Cerebellar nuclear complex (tissue), 1 donor: Measurements from ENCODE around the gene TNFRSF6B.
"Not testable (repeated sequence)": the region's sequence is repeated elsewhere in the genome, so short reads cannot be mapped to it uniquely, and the experiment has no call there.

ENCODE experiments used
- DNase-seq, 2 experiments: peaks; one replicate each; lab custom pipeline; 2025; lab: John Stamatoyannopoulos, UW

The TNFRSF6B gene, protein sequence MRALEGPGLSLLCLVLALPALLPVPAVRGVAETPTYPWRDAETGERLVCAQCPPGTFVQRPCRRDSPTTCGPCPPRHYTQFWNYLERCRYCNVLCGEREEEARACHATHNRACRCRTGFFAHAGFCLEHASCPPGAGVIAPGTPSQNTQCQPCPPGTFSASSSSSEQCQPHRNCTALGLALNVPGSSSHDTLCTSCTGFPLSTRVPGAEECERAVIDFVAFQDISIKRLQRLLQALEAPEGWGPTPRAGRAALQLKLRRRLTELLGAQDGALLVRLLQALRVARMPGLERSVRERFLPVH

DNA sequence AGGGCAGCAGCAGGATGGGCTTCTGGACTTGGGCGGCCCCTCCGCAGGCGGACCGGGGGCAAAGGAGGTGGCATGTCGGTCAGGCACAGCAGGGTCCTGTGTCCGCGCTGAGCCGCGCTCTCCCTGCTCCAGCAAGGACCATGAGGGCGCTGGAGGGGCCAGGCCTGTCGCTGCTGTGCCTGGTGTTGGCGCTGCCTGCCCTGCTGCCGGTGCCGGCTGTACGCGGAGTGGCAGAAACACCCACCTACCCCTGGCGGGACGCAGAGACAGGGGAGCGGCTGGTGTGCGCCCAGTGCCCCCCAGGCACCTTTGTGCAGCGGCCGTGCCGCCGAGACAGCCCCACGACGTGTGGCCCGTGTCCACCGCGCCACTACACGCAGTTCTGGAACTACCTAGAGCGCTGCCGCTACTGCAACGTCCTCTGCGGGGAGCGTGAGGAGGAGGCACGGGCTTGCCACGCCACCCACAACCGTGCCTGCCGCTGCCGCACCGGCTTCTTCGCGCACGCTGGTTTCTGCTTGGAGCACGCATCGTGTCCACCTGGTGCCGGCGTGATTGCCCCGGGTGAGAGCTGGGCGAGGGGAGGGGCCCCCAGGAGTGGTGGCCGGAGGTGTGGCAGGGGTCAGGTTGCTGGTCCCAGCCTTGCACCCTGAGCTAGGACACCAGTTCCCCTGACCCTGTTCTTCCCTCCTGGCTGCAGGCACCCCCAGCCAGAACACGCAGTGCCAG, at the start of gene TNFRSF6B:
TNFRSF6B (plus strand) TSS at position 25 of the 729 bp plus-strand sequence; CDS start at position 141, 116 bp downstream.
- no peak for DNase-seq

DNA sequence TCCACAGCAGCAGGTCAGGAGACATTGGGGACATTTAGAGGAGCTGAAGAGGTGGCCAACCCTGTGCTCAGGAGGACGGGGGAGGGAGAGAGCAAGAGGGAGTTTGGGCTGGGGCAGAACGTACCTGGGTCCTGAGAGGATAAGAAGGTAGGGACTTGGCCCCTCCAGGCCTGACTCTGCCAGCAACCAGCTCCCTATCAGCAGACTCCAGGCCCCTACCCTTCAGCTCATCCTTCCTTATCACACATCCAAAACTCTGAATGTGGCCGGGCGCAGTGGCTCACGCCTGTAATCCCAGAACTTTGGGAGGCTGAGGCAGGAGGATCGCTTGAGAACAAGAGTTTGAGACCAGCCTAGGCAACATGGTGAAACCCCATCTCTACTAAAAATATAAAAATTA, 48.3 kb upstream of the TNFRSF6B start:
- no peak for DNase-seq

DNA sequence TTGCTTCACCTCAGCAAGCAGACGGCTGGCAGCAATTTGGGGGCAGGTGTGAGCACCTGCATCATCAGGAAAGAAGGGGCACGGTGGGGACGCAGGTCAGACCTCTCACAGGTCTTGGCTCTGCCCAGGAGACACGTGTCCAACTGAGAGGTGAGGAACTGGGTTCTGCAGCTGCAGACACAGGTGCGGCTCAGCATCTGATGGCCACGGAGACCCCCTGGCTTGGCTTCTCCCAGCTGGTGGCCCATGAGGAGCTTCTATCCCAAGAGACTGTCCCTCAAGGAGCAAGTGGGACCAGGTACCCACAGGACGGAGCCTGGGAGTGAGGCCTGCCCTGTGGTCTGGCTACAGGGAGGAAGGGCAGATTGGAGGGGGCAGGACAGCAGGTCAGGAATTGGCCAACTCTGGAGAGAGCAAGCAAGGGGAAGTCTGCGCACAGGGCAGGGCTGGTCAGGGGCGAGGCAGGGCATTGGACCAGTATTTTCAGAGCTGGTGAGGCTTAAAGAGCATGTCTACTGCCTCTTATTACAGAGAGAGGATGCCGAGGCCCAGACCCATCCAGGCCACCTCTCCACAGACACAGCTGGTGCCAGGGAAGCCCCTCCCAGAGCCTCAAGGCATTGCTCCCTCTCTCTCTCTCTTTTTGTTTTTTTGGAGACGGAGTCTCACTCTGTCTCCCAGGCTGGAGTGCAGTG, 47.4 kb upstream of the TNFRSF6B start:
- DNase-seq: no peak

DNA sequence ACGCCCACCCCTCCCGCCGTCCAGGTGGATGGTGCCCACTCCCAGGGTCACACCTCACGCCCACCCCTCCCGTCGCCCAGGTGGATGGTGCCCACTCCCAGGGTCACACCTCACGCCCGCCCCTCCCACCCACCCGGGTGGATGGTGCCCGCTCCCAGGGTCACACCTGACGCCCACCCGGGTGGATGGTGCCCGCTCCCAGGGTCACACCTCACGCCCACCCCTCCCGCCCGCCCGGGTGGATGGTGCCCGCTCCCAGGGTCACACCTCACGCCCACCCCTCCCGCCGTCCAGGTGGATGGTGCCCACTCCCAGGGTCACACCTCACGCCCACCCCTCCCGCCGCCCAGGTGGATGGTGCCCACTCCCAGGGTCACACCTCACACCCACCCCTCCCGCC, 46.0 kb upstream of the TNFRSF6B start:
- DNase-seq: not testable (repeated sequence)

DNA sequence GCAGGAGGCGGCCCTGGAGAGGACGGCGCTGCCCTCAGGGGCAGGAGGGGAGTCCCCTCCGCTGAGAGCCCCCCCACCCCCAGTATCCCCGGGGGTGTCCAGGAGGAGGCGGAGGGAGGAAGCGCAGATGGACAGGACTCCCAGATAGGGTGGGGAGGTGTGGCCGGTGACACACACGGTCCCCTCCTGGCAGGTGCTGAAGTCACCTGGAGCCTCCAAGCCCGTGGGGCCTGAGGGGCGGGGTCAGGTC, 44.6 kb upstream of the TNFRSF6B start:
- no peak for DNase-seq

DNA sequence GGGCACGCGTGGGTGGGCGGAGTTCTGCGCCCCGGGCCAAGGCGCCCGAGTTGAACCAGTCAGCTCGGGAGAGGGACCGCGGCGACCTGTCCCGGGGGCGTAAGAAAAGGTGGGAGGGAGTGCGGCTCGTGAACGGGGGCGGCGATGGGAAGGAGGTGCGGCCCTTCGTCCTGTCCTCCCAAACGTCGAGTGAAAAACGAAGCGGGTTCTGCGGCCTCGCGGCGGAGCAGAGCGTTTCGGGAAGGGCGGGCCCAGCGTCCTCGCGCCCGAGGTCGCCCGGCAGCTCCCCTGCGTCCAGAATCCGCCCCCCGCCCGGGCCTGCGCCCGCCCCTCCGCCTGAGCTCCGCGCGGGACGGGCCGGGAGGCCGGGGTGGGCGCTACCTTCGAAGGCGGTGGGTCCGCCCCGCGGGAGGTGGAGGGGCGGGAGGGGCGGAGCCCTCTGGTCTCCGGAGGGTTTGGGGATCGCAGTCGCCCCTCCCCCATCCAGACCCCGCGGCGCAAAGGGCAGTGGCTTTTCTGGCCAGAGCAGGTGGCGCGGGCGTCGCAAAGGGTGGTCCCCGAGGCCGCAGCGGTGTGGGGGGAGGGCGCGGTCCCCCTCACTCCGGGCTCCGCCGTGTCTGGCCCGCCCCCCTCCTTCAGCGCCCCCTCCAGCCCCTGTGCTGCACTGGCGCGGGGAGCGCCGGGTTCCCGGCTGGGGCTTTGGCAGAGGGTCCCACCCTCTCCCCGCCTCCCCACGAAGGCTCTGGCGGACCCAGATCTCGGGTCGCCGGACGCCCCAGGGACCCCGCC, 44.1 kb upstream of the TNFRSF6B start:
- DNase-seq: no peak

DNA sequence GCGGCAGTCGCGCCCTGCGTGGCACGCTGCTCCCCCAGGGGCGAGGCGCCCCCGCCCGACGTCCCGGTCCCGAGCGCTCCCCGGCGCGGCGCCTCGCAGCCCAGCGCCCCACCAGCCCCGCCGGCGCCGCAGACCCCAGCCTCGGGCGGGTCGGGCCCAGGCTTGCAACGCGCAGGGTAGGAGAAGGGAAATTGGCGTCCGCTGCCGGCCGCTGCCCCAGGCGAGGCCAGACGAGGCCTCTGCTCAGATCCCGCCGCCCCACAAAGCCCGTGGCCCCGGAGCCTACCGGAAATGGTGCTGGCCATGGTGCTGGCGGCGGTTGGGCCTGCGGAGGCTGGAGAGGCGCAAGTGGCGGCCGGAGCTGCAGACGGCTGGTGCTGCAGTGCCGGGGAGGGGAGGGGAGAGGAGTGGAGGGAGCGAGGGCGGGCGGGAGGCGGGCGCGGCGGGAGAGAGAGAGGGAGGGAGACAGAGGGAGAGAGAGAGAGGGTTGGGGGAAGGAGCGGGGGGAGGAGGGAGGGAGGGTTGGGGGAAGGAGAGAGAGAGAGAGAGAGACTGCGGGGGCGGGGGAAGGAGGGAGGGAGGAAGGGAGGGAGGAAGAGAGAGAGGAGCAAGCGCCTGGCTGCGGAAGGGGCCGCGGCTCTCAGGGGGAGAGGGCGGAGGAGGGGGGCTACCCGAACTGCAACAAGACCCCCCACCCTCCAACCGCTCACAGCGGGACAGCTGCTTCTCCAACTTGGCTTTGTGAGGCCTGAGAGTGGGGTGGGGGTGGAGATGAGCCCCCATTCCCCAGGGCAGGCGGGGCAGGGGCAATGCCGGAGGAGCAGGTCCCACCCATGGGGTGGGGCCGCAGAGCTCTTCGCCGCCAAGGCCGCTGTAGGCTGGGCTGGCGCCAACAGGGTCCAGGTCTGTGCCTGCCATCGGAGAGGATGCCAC, 43.1 kb upstream of the TNFRSF6B start, which contains the start of gene STMN3:
STMN3 (minus strand) TSS at position 384 of the 933 bp plus-strand sequence; CDS start at position 305, 79 bp downstream.
- peak; percentile 59 to 61 for DNase-seq

DNA sequence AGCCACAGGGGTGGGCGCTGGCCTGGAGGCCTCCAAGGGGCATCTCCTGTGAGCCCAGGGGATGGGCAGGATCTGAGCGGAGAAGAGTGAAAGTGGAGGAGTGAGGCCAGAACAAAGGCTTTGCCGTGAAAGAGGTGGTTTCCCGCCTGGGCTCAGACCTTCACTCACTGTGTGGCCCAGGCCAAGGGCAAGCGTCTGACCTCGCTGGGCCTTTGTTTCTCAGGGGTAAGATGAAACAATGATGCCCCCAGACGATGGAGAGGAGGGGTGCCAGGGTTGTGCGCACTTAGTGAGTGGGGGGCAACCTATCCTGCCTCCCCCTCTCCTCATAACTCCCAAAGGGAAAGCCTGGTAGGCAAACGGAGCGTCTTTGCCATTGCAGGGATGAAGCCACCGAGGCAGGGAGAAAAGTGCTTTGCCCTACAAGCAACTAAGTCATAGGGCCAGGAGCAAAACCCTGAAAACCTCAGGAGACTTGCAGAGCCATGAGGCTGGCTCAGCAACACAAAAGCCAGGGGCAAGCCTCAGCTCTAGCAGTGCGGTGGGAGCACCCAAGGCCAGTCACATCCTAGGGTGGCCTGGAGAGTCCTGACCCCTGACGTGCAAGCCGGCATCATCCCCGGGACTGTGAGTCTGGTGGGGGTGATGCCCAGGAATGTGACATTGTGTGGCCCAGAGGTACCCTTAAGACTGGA, 42.3 kb upstream of the TNFRSF6B start:
- DNase-seq: no peak

DNA sequence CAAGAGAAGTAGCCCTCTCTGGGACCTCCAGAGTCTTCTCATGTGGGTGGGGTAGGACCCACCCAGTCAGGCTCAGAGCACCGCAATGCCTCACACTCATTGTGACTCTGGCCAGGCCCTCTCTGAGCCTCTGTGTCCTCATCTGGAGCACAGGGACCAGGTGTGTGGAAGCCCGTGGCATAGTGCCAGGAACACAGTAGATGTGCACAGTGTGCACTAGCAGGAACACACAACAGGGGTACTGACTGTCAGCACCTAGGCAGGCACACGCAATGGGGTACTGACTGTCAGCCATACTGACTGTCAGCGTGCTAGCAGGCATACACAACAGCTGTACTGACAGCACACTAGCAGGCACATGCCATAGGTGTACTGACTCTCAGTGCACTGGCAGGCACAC, 41.2 kb upstream of the TNFRSF6B start:
- no peak for DNase-seq

DNA sequence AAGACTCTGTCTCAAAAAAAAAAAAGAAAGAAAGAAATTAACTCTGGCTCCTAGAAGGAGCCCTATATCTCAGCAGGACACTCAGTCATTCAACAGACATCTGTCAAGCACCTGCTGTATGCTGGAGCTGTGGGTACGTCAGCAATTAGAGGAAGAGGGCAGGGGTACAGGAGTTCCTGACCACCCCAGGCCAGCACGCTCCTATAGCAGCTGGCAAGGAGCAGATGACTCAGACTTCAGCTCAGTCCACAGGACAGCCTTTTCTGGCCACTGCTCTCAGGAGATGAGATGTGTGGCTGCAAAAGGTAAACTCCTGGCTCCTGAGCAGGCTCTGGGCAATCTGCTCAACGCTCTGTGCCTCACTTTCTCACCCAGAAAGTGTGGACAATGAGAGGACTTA, 40.0 kb upstream of the TNFRSF6B start:
- no peak for DNase-seq

DNA sequence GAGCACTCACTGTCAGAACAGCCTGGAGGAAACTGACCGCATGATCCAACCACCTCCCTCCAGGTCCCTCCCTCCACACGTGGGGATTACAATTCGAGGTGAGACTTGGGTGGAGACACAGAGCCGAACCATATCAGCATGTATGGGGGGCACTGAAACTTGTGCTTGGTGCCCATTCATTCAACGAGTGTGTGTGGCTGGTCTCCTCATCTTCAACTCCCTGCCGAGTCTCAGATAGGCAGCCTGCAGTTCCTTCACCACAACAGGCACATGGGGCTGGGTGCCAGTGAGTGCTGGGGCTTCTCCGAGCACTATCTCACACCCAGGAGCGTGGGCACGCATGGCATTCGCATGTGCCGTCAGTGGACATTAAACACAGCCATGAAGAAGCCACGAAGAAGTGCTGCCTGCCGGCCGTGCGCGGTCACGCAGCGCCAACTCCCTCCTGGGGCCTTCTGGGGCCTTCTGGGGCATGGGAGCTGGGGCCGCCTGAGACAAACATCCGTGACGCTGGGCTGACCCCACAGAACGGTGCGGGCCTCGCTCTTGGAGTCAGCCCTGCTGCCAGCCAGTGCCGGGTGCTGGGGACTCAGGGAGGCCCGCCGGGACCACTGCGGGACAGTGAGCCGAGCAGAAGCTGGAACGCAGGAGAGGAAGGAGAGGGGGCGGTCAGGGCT, 39.1 kb upstream of the TNFRSF6B start:
- no peak for DNase-seq

DNA sequence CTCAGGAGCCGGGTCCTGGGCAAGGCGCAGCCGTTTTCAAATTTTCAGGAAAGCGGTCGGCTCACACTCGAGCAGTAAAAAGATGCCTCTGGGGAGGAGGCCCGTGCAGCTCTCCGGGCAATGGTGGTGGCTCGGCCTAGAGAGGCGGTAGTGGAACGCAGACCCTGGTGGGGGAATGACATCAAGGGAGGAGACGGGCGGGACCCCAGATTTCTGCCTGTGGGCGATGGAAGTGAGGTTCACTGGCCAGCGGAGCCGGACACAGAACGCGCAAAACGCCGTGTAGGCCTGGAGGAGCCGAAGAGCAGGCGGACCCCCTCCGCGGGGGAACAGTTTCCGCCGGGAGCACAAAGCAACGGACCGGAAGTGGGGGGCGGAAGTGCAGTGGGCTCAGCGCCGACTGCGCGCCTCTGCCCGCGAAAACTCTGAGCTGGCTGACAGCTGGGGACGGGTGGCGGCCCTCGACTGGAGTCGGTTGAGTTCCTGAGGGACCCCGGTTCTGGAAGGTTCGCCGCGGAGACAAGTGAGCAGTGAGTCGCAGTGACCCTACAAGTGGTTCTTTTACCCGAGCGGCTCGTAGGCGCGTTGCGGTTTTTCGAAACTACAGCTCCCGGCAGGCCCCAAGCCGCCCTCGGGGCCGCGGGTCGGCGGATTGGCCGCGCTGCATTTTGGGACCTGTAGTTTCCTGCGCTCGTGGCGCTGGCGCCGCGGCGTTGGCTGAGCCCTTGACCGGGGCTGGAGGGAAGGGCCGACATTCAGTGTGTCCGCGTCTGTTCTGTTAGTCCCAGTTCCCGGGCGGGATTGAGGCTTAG, 38.3 kb upstream of the TNFRSF6B start, which contains the start of gene RTEL1:
RTEL1 (plus strand) TSS at position 376 of the 812 bp plus-strand sequence. CDS start 1,091 bp downstream, outside the sequence.
- peak in 1 of 2 experiments; percentile 60 for DNase-seq

DNA sequence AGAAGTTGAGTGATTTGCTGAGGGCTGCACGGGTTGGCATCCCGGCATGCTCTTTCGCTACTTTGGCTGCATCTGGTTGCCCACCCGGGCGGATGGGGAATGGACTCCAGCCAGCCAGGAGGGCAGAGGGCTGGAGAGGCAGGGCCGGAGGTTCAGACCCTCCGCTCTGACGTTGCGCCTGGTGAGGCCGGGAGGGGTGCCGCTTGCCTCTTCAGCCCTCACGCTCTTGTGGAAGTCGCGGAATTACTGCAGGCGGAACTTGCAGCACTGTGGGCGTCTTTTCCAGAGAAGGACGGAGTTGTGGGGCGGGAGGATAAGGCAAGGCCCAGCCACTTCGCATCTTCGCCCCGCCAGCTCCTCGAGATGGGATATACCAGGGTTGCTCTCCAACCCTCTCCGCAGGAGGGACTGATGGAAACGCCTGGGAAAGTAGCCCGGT, 37.7 kb upstream of the TNFRSF6B start:
- DNase-seq: no peak

DNA sequence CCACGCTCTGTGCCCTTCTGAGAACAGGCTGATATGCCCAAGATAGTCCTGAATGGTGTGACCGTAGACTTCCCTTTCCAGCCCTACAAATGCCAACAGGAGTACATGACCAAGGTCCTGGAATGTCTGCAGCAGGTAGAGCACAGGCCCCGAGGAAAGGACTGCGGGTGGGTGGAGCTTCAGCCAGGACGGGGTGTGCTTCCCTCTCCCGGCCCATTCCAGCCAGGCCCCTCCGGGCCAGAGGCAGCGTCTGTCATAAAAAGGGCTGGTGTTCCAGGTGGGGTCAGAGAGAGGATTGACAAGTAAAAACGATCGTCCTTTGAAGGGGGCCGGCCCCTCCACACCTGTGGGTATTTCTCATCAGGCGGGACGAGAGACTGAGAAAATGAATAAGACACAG, 37.1 kb upstream of the TNFRSF6B start:
- DNase-seq: no peak

DNA sequence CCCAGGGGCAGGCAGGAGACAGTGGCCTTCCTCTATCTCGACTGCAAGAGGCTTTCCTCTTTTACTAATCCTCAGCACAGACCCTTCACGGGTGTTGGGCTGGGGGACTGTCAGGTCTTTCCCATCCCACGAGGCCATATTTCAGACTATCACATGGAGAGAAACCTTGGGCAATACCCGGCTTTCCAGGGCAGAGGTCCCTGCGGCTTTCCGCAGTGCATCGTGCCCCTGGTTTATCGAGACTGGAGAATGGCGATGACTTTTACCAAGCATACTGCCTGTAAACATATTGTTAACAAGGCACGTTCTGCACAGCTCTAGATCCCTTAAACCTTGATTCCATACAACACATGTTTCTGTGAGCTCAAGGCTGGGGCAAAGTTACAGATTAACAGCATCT, 36.3 kb upstream of the TNFRSF6B start:
- DNase-seq: not testable (repeated sequence)

DNA sequence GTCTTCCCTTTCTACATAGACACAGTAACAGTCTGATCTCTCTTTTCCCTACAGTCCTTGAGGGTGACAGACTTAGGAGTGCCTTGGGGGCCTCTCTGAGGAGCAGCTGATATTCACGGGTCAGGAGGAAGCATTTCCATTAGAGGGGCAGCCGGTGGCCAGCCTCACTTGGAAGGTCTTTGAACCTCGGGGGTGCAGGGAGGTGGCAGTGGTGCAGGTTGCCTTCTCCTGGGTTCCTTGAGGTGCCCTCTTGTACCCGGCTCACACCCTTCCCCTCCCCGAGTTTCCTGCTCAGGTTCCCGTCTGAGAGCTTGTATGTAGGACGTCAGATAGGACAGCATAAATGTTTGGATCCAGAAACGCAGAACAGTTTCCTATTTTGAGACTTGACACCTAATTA, 35.8 kb upstream of the TNFRSF6B start:
- no peak for DNase-seq

DNA sequence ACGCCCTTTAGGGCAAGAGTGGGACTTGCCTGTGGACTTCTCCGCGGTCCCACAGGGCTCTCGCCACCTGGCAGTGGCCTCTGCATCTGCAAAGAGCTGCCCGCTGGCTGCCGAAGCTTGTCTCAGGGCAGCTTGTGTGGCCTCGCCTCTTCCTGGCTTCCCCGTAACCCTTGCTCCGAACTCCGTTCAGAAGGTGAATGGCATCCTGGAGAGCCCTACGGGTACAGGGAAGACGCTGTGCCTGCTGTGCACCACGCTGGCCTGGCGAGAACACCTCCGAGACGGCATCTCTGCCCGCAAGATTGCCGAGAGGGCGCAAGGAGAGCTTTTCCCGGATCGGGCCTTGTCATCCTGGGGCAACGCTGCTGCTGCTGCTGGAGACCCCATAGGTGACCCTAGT, 35.3 kb upstream of the TNFRSF6B start:
- no peak for DNase-seq

DNA sequence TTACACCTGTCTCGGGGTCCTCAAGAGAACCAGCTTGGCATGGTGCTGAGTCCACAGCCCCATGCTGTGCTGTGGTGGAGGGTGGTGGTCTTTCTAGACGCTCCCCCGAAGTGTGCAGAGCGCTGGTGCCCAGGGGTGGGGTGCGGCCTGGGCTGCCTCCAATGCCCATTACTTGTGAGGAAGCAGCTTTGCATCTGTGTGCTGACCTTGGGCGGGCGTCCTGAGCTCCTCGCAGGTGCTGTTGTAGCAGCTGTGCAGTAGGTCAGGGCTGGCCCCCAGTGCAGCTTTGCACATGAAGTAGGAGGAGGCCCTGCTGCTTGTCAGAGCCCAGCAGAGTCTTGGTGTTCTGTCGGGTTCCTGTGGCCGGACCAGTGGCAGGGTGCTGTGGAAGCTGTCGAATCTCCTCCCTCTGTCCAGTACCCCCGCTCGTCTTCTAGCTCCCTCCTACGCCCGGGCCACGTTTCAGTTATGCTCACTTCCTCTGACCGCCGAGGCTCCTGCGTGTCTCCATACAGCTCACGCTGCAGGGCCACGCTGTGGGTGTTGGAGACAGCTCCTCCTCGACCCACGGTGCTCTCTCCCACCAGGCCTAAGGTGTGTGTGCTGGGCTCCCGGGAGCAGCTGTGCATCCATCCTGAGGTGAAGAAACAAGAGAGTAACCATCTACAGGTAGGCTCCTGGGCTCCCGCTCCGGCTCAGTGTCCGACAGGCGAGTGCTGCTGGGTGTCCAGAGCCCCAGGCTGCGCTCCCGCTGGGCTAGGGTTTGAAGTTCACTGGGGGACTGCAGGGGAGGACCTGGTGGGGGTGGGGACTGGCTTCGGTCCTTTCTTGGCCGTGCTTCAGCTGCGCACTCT, 34.3 kb upstream of the TNFRSF6B start:
- no peak for DNase-seq
